ENCODE measurements around the gene FAM53A. TPM values are rescaled to one million over a fixed set of nuclear protein-coding genes. Genes with fewer than 3 reads are reported as not detected.

Gene FAM53A
- total and polyA plus RNA-seq, 2 experiments from 2014 or later, result 7.1 to 11.8 TPM

GRCh38 chr4:1661695-1662094, 22.4 kb downstream of the FAM53A start:
- DNase-seq (ENCODE audit: low read depth in 1 of 2, low spot score in 1 of 2), result no peak
- TF ChIP-seq CTCF (IDR thresholded peaks at IDR 0.05; ENCODE audit: low read depth, low read length), result no peak
- Histone ChIP-seq H3K4me1 (ENCODE audit: low read depth) (no peaks in the 10 kb centered on the region), H3K36me3 (no peaks in the 10 kb centered on the region), H3K27me3 (no peaks in the 10 kb centered on the region), H3K27ac (no peak overlapping the region), H3K9me3 (ENCODE audit: low read depth) (no peaks in the 10 kb centered on the region), H3K4me3 (no peak overlapping the region)

GRCh38 chr4:1660948-1661677, 23.0 kb downstream of the FAM53A start:
- Histone ChIP-seq H3K4me3 (no peak overlapping the region), H3K27me3 (no peaks in the 10 kb centered on the region), H3K36me3 (no peaks in the 10 kb centered on the region), H3K4me1 (ENCODE audit: low read depth) (no peaks in the 10 kb centered on the region), H3K27ac (no peak overlapping the region), H3K9me3 (ENCODE audit: low read depth) (no peaks in the 10 kb centered on the region)
- TF ChIP-seq CTCF (IDR thresholded peaks at IDR 0.05; ENCODE audit: low read depth, low read length), result no peak
- DNase-seq (ENCODE audit: low read depth in 1 of 2, low spot score in 1 of 2), result no peak

DNA sequence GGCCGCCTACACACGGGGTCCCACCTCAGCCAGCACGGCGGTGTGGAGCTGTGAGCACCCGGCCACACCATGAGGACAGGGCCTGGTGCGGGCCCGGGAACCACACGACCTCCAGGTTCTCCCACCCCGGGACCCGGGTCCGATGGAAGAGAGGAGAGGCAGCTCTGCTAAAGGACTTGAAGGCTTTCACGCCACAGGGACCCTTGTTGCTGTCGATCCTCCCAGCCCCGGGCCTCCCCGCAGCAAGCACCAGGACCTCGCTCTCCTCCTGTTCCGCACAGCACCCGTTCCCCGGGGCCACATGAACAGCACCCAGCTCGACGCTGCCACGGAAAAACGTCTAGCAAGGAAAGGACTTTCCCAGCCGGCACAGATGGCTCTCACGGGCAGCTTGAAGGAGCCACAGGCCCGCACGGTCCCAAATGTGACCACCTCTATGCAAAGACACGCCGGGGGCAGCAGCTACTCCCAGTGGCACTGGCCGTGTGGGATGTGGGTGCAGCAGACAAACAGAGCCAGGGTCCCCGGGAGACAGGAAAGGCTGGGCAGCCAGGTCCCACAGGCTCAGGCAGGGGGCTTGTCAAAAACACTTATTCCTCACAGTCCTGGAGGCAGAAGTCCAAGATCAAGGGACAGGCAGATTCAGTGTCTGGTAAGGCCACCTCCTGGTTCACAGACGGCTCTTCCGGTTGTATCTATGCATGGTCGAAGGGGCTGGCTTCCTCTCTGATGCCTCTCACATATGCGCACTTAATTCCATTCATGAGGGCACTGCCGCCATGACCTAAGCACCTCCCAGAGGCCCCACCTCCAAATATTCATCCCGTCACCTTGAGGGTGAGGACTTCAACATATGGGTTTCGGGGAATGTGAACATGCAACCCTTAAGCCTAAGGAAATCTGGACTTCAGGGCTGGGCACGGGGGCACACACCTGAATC, 24.7 kb downstream of the FAM53A start:
- TF ChIP-seq CTCF (IDR thresholded peaks at IDR 0.05; ENCODE audit: low read depth, low read length), result no peak
- no peaks in the 10 kb centered on the region for H3K36me3 ChIP-seq
- no peak overlapping the region for H3K27ac ChIP-seq
- no peaks in the 10 kb centered on the region for H3K27me3 ChIP-seq
- no peaks in the 10 kb centered on the region for H3K4me1 ChIP-seq (ENCODE audit: low read depth)
- no peaks in the 10 kb centered on the region for H3K9me3 ChIP-seq (ENCODE audit: low read depth)
- DNase-seq (ENCODE audit: low read depth in 1 of 2, low spot score in 1 of 2), result no peak
- H3K4me3 ChIP-seq, result no peak overlapping the region

- Histone ChIP-seq H3K36me3 (no peaks in the 10 kb centered on the region), H3K27me3 (no peaks in the 10 kb centered on the region), H3K27ac (no peak overlapping the region), H3K9me3 (ENCODE audit: low read depth) (no peaks in the 10 kb centered on the region), H3K4me3 (no peak overlapping the region), H3K4me1 (ENCODE audit: low read depth) (no peaks in the 10 kb centered on the region)
- no peak for TF ChIP-seq CTCF (IDR thresholded peaks at IDR 0.05; ENCODE audit: low read depth, low read length)
- DNase-seq (ENCODE audit: low read depth in 1 of 2, low spot score in 1 of 2), result no peak
Observed at GRCh38 chr4:1658581-1658980, 25.5 kb downstream of the FAM53A start.

DNA sequence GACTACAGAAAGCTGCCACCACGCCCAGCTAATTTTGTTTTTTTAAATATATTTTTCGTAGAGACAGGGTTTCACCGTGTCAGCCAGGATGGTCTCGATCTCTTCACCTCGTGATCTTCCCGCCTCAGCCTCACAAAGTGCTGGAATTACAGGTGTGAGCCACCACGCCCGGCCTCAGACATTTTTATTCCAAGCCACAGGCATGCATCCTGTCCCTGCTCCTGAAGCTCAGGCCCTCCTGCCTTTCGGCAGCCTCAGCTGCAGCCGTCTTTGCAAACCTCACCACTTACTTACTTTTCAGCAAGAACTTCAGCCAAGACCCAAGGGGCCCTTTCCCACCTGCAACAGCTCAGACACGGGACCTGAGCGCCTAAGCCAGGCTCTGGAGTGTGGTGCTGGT, 26.0 kb downstream of the FAM53A start:
- DNase-seq (ENCODE audit: low read depth in 1 of 2, low spot score in 1 of 2), result no peak
- Histone ChIP-seq H3K36me3 (no peaks in the 10 kb centered on the region), H3K4me3 (no peak overlapping the region), H3K9me3 (ENCODE audit: low read depth) (no peaks in the 10 kb centered on the region), H3K27ac (no peak overlapping the region), H3K4me1 (ENCODE audit: low read depth) (no peaks in the 10 kb centered on the region), H3K27me3 (no peaks in the 10 kb centered on the region)
- no peak for TF ChIP-seq CTCF (IDR thresholded peaks at IDR 0.05; ENCODE audit: low read depth, low read length)
